Skeletal muscle satellite cell (primary cell): ENCODE data around the gene MEOX2.

ENCODE experiments used
- H3K27me3 ChIP-seq: 2 replicates; pipeline ENCODE4 v1.7.0; 2013; ENCODE audit warnings: low read length; ENCODE audit not compliant: control insufficient read depth, insufficient read depth
- H3K36me3 ChIP-seq: 2 replicates; pipeline ENCODE4 v1.7.0; 2013; ENCODE audit warnings: mild to moderate bottlenecking, control low read depth, low read length; ENCODE audit not compliant: insufficient read depth
- H3K4me1 ChIP-seq: 2 replicates; pipeline ENCODE4 v1.7.0; 2013; ENCODE audit warnings: low read length; ENCODE audit not compliant: control insufficient read depth, insufficient read depth
- H3K4me2 ChIP-seq: 2 replicates; pipeline ENCODE4 v1.7.0; 2013; ENCODE audit warnings: mild to moderate bottlenecking, low read length
- H3K4me3 ChIP-seq: 2 replicates; pipeline ENCODE4 v1.7.0; 2013; ENCODE audit warnings: low read length
- H3K9ac ChIP-seq: 2 replicates; pipeline ENCODE4 v1.7.0; 2013; ENCODE audit warnings: mild to moderate bottlenecking, low read depth, low read length, moderate library complexity
- H3K9me3 ChIP-seq: replicated peaks from 2 replicates; pipeline ENCODE4 v1.7.0; 2013; ENCODE audit warnings: mild to moderate bottlenecking, control low read depth, low read length

Gene MEOX2

GRCh38 chr7:15647309-15647708 lies 39.2 kb downstream of the MEOX2 start:
- H3K9me3 ChIP-seq: no peaks in the 10 kb centered on the region
- no peaks in the 10 kb centered on the region for H3K36me3 ChIP-seq

GRCh38 chr7:15643000-15643705 lies 43.3 kb downstream of the MEOX2 start:
- Histone ChIP-seq H3K4me2 (no peak overlapping the region), H3K27me3 (no peaks in the 10 kb centered on the region), H3K4me3 (no peak overlapping the region), H3K4me1 (no peaks in the 10 kb centered on the region), H3K36me3 (no peaks in the 10 kb centered on the region), H3K9me3 (no peaks in the 10 kb centered on the region), H3K9ac (no peak overlapping the region)

More at GRCh38 chr7:15647309-15647708, 39.2 kb downstream of the MEOX2 start:
- H3K4me2 ChIP-seq: no peak overlapping the region
- peaks cover 2% of the 10 kb centered on the region for H3K4me1 ChIP-seq
- no peak overlapping the region for H3K9ac ChIP-seq
- no peaks in the 10 kb centered on the region for H3K27me3 ChIP-seq
- no peak overlapping the region for H3K4me3 ChIP-seq

GRCh38 chr7:15628876-15629275 lies 57.6 kb downstream of the MEOX2 start:
- Histone ChIP-seq H3K27me3 (no peaks in the 10 kb centered on the region), H3K4me1 (peaks cover 34% of the 10 kb centered on the region), H3K36me3 (no peaks in the 10 kb centered on the region), H3K9ac (no peak overlapping the region), H3K4me2 (no peak overlapping the region), H3K4me3 (no peak overlapping the region), H3K9me3 (no peaks in the 10 kb centered on the region)

- Histone ChIP-seq H3K9ac (peak overlapping the region; percentile 16), H3K4me2 (peak overlapping the region; percentile 7), H3K4me3 (no peak overlapping the region), H3K36me3 (no peaks in the 10 kb centered on the region), H3K27me3 (no peaks in the 10 kb centered on the region), H3K9me3 (no peaks in the 10 kb centered on the region), H3K4me1 (peaks cover 39% of the 10 kb centered on the region)
Observed at GRCh38 chr7:15626041-15626440, 60.4 kb downstream of the MEOX2 start.

- Histone ChIP-seq H3K4me3 (no peak overlapping the region), H3K4me1 (peaks cover 44% of the 10 kb centered on the region), H3K9ac (peak overlapping the region; percentile 16), H3K27me3 (no peaks in the 10 kb centered on the region), H3K9me3 (no peaks in the 10 kb centered on the region), H3K4me2 (peak overlapping the region; percentile 7), H3K36me3 (no peaks in the 10 kb centered on the region)
Observed at GRCh38 chr7:15625466-15625865, 61.0 kb downstream of the MEOX2 start.

GRCh38 chr7:15621468-15621867 lies 65.0 kb downstream of the MEOX2 start:
- Histone ChIP-seq H3K4me1 (peaks cover 29% of the 10 kb centered on the region), H3K9me3 (no peaks in the 10 kb centered on the region), H3K36me3 (no peaks in the 10 kb centered on the region), H3K27me3 (no peaks in the 10 kb centered on the region), H3K4me3 (no peak overlapping the region), H3K4me2 (no peak overlapping the region), H3K9ac (no peak overlapping the region)

- Histone ChIP-seq H3K9me3 (no peaks in the 10 kb centered on the region), H3K4me2 (no peak overlapping the region), H3K4me1 (peaks cover 23% of the 10 kb centered on the region), H3K27me3 (no peaks in the 10 kb centered on the region), H3K4me3 (no peak overlapping the region), H3K36me3 (no peaks in the 10 kb centered on the region), H3K9ac (no peak overlapping the region)
Observed at GRCh38 chr7:15620491-15621185, 65.8 kb downstream of the MEOX2 start.

- Histone ChIP-seq H3K4me2 (no peak overlapping the region), H3K27me3 (no peaks in the 10 kb centered on the region), H3K9me3 (no peaks in the 10 kb centered on the region)
Observed at GRCh38 chr7:15618275-15618674, 68.2 kb downstream of the MEOX2 start.

GRCh38 chr7:15612205-15612604 lies 74.3 kb downstream of the MEOX2 start:
- H3K4me1 ChIP-seq: peaks cover 5% of the 10 kb centered on the region
- no peaks in the 10 kb centered on the region for H3K27me3 ChIP-seq
- no peak overlapping the region for H3K4me2 ChIP-seq
- no peak overlapping the region for H3K9ac ChIP-seq
- H3K36me3 ChIP-seq: no peaks in the 10 kb centered on the region
- no peak overlapping the region for H3K4me3 ChIP-seq
- no peaks in the 10 kb centered on the region for H3K9me3 ChIP-seq

More at GRCh38 chr7:15618275-15618674, 68.2 kb downstream of the MEOX2 start:
- no peak overlapping the region for H3K9ac ChIP-seq
- peaks cover 15% of the 10 kb centered on the region for H3K4me1 ChIP-seq
- H3K4me3 ChIP-seq: no peak overlapping the region
- H3K36me3 ChIP-seq: no peaks in the 10 kb centered on the region

GRCh38 chr7:15610503-15610902 lies 76.0 kb downstream of the MEOX2 start:
- Histone ChIP-seq H3K9ac (no peak overlapping the region), H3K9me3 (no peaks in the 10 kb centered on the region), H3K36me3 (no peaks in the 10 kb centered on the region), H3K4me2 (no peak overlapping the region), H3K4me1 (peaks cover 5% of the 10 kb centered on the region), H3K4me3 (no peak overlapping the region), H3K27me3 (no peaks in the 10 kb centered on the region)

GRCh38 chr7:15609287-15609686 lies 77.2 kb downstream of the MEOX2 start:
- Histone ChIP-seq H3K4me1 (peaks cover 5% of the 10 kb centered on the region), H3K9ac (no peak overlapping the region), H3K4me3 (no peak overlapping the region), H3K4me2 (no peak overlapping the region), H3K27me3 (no peaks in the 10 kb centered on the region), H3K9me3 (no peaks in the 10 kb centered on the region), H3K36me3 (no peaks in the 10 kb centered on the region)
